GM12874 (cell line): ENCODE results near the gene SLC15A2.

Source experiments
- CTCF ChIP-seq: IDR thresholded peaks from 2 replicates; pipeline ENCODE4 v1.5.1; 2011; ENCODE audit warnings: low read depth, mild to moderate bottlenecking, control low read depth, low read length, moderate library complexity; ENCODE audit not compliant: insufficient read depth

SLC15A2 gene

GRCh38 chr3:121961283-121961682 lies 67.1 kb downstream of the SLC15A2 start:
- TF ChIP-seq CTCF: no peak

GRCh38 chr3:121962443-121962842 lies 68.2 kb downstream of the SLC15A2 start:
- no peak for TF ChIP-seq CTCF

- TF ChIP-seq CTCF: no peak
Observed at GRCh38 chr3:121963608-121964007, 69.4 kb downstream of the SLC15A2 start.

- no peak for TF ChIP-seq CTCF
Observed at GRCh38 chr3:121969631-121970030, 75.4 kb downstream of the SLC15A2 start.

- TF ChIP-seq CTCF: no peak
Observed at GRCh38 chr3:121970047-121970446, 75.8 kb downstream of the SLC15A2 start.

- no peak for TF ChIP-seq CTCF
Observed at GRCh38 chr3:121974601-121975111, 80.5 kb downstream of the SLC15A2 start.

GRCh38 chr3:121975702-121976302 lies 81.6 kb downstream of the SLC15A2 start:
- TF ChIP-seq CTCF: no peak

- no peak for TF ChIP-seq CTCF
Observed at GRCh38 chr3:121976727-121977126, 82.5 kb downstream of the SLC15A2 start.
